ENCODE data around the gene BBC3. TPM values are rescaled to one million over a fixed set of nuclear protein-coding genes. Genes with fewer than 3 reads are reported as not detected.
"Not testable (repeated sequence)": the region's sequence is repeated elsewhere in the genome, so short reads cannot be mapped to it uniquely, and the experiment has no call there.

The BBC3 gene
- polyA plus RNA-seq, 1 donor from 2014 or later: 5.1 TPM

- Mint-ChIP-seq H3K4me1 (peaks cover 5 to 13% (median 6%) of the 10 kb centered on the region in 3 donors), H3K27me3 (no peaks in the 10 kb centered on the region), H3K9me3 (no peaks in the 10 kb centered on the region), H3K36me3 (peaks cover 6% of the 10 kb centered on the region), H3K27ac (peak overlapping the region in 2 of 3 donors; percentile 48 to 59), H3K4me3 (peak overlapping the region in 1 of 4 donors; percentile 23)
Observed at GRCh38 chr19:47266401-47266941, 35.5 kb upstream of the BBC3 start.

GRCh38 chr19:47264629-47265028, 33.6 kb upstream of the BBC3 start:
- no peaks in the 10 kb centered on the region for H3K9me3 Mint-ChIP-seq
- H3K4me1 Mint-ChIP-seq: peaks cover 9 to 17% (median 10%) of the 10 kb centered on the region in 3 donors
- peaks cover 11% of the 10 kb centered on the region for H3K36me3 Mint-ChIP-seq
- H3K27me3 Mint-ChIP-seq: no peaks in the 10 kb centered on the region
- no peak overlapping the region for H3K4me3 Mint-ChIP-seq
- peak overlapping the region in 1 of 3 donors; percentile 85 for H3K27ac Mint-ChIP-seq

- Mint-ChIP-seq H3K4me3 (peak overlapping the region in 2 of 4 donors; percentile 54 to 77), H3K4me1 (peaks cover 23 to 30% (median 27%) of the 10 kb centered on the region in 3 donors), H3K27ac (peak overlapping the region; percentile 78 to 93 (median 88)), H3K36me3 (peaks cover 19% of the 10 kb centered on the region)
- not testable (repeated sequence) for H3K9me3 Mint-ChIP-seq, H3K27me3 Mint-ChIP-seq
Observed at GRCh38 chr19:47261946-47262793, 31.2 kb upstream of the BBC3 start.

- Mint-ChIP-seq H3K27me3 (no peaks in the 10 kb centered on the region), H3K36me3 (peaks cover 16% of the 10 kb centered on the region), H3K27ac (peak overlapping the region in 1 of 3 donors; percentile 79)
Observed at GRCh38 chr19:47260476-47260875, 29.5 kb upstream of the BBC3 start.

GRCh38 chr19:47258895-47259555, 28.0 kb upstream of the BBC3 start:
- Mint-ChIP-seq H3K4me3 (peak overlapping the region in 3 of 4 donors; percentile 17 to 76 (median 71)), H3K4me1 (peaks cover 29 to 39% (median 31%) of the 10 kb centered on the region in 3 donors), H3K9me3 (no peaks in the 10 kb centered on the region), H3K27ac (peak overlapping the region; percentile 59 to 92 (median 79)), H3K36me3 (peaks cover 16% of the 10 kb centered on the region), H3K27me3 (no peaks in the 10 kb centered on the region)

More at GRCh38 chr19:47260476-47260875, 29.5 kb upstream of the BBC3 start:
- no peaks in the 10 kb centered on the region for H3K9me3 Mint-ChIP-seq
- peak overlapping the region in 1 of 4 donors; percentile 76 for H3K4me3 Mint-ChIP-seq
- H3K4me1 Mint-ChIP-seq: peaks cover 29 to 39% (median 31%) of the 10 kb centered on the region in 3 donors

GRCh38 chr19:47258434-47258833, 27.4 kb upstream of the BBC3 start:
- H3K36me3 Mint-ChIP-seq: peaks cover 16% of the 10 kb centered on the region
- no peaks in the 10 kb centered on the region for H3K27me3 Mint-ChIP-seq
- no peaks in the 10 kb centered on the region for H3K9me3 Mint-ChIP-seq
- H3K4me1 Mint-ChIP-seq: peaks cover 29 to 39% (median 31%) of the 10 kb centered on the region in 3 donors
- peak overlapping the region in 2 of 4 donors; percentile 71 to 88 for H3K4me3 Mint-ChIP-seq
- H3K27ac Mint-ChIP-seq: peak overlapping the region in 2 of 3 donors; percentile 67 to 96

GRCh38 chr19:47257411-47258169, 26.6 kb upstream of the BBC3 start:
- Mint-ChIP-seq H3K4me3 (peak overlapping the region; percentile 86 to 99 (median 90)), H3K4me1 (peaks cover 28 to 33% (median 31%) of the 10 kb centered on the region in 3 donors), H3K36me3 (peaks cover 16% of the 10 kb centered on the region), H3K9me3 (no peaks in the 10 kb centered on the region), H3K27me3 (no peaks in the 10 kb centered on the region), H3K27ac (peak overlapping the region; percentile 96 to 98 (median 97))

- H3K4me1 Mint-ChIP-seq: peaks cover 25 to 28% (median 26%) of the 10 kb centered on the region in 3 donors
- H3K9me3 Mint-ChIP-seq: no peaks in the 10 kb centered on the region
- H3K36me3 Mint-ChIP-seq: peaks cover 12% of the 10 kb centered on the region
- H3K27me3 Mint-ChIP-seq: no peaks in the 10 kb centered on the region
- H3K27ac Mint-ChIP-seq: peak overlapping the region; percentile 96 to 98 (median 97)
- peak overlapping the region; percentile 86 to 99 (median 90) for H3K4me3 Mint-ChIP-seq
Observed at GRCh38 chr19:47256693-47257410, 25.9 kb upstream of the BBC3 start.

GRCh38 chr19:47255879-47256692, 25.1 kb upstream of the BBC3 start, which contains the start of gene CCDC9:
TSS of gene CCDC9 (plus strand) at chr19:47256525. CDS start at chr19:47258401, 1,876 bp downstream.
- peaks cover 12% of the 10 kb centered on the region for H3K36me3 Mint-ChIP-seq
- peak within 1 kb of the TSS; percentile 86 to 99 (median 90) for H3K4me3 Mint-ChIP-seq
- H3K27me3 Mint-ChIP-seq: no peaks in the 10 kb centered on the region
- H3K9me3 Mint-ChIP-seq: no peaks in the 10 kb centered on the region
- H3K4me1 Mint-ChIP-seq: peaks cover 25 to 29% (median 25%) of the 10 kb centered on the region in 3 donors
- H3K27ac Mint-ChIP-seq: peak within 1 kb of the TSS; percentile 96 to 98 (median 97)

- Mint-ChIP-seq H3K9me3 (no peaks in the 10 kb centered on the region), H3K4me3 (no peak overlapping the region), H3K27ac (peak overlapping the region in 1 of 3 donors; percentile 63), H3K27me3 (no peaks in the 10 kb centered on the region), H3K4me1 (peaks cover 18 to 19% (median 19%) of the 10 kb centered on the region in 3 donors), H3K36me3 (peaks cover under 1% of the 10 kb centered on the region)
Observed at GRCh38 chr19:47253970-47254369, 23.0 kb upstream of the BBC3 start.

GRCh38 chr19:47253467-47253881, 22.5 kb upstream of the BBC3 start:
- Mint-ChIP-seq H3K9me3 (no peaks in the 10 kb centered on the region), H3K36me3 (no peaks in the 10 kb centered on the region), H3K4me3 (peak overlapping the region in 1 of 4 donors; percentile 56), H3K27ac (peak overlapping the region in 2 of 3 donors; percentile 10 to 63), H3K4me1 (peaks cover 14 to 19% (median 14%) of the 10 kb centered on the region in 3 donors), H3K27me3 (no peaks in the 10 kb centered on the region)

- H3K4me3 Mint-ChIP-seq: peak overlapping the region in 2 of 4 donors; percentile 56 to 60
- not testable (repeated sequence) for H3K36me3 Mint-ChIP-seq, H3K27me3 Mint-ChIP-seq
Observed at GRCh38 chr19:47253016-47253415, 22.0 kb upstream of the BBC3 start.

More at GRCh38 chr19:47253016-47253415, 22.0 kb upstream of the BBC3 start:
- H3K4me1 Mint-ChIP-seq: peaks cover 14 to 17% (median 14%) of the 10 kb centered on the region in 3 donors
- H3K27ac Mint-ChIP-seq: peak overlapping the region in 2 of 3 donors; percentile 10 to 63
- not testable (repeated sequence) for H3K9me3 Mint-ChIP-seq
